GM21526 (cell line): ENCODE data around the gene GYPA.
"Not testable (repeated sequence)": the region's sequence is repeated elsewhere in the genome, so short reads cannot be mapped to it uniquely, and the experiment has no call there.

Experiments
- ATAC-seq: cut with Tn5 transposase; IDR thresholded peaks from one replicate; pipeline ENCODE4 v1.9.1; 2021; ENCODE audit warnings: moderate library complexity; ENCODE audit not compliant: unreplicated experiment, low FRiP score

GYPA gene

DNA sequence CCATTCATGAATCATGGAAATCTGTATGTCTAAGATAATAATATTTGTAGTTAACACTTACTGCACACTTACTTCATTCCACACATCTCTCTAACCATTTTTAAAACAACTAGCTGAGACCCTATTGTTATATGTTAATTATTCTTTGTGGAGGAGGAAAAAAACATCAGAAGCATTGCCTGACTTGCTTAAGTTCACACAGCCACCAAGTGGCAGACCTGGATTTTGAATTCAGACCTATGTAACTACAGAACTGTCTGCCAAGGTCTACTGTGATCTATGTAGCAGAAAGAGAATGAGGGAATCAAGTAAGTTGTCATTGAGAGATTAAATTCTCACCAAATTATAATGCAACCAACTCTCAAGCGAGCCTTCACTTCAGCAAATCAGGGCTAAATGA is 10.4 kb downstream of the GYPA start:
- not testable (repeated sequence) for ATAC-seq

DNA sequence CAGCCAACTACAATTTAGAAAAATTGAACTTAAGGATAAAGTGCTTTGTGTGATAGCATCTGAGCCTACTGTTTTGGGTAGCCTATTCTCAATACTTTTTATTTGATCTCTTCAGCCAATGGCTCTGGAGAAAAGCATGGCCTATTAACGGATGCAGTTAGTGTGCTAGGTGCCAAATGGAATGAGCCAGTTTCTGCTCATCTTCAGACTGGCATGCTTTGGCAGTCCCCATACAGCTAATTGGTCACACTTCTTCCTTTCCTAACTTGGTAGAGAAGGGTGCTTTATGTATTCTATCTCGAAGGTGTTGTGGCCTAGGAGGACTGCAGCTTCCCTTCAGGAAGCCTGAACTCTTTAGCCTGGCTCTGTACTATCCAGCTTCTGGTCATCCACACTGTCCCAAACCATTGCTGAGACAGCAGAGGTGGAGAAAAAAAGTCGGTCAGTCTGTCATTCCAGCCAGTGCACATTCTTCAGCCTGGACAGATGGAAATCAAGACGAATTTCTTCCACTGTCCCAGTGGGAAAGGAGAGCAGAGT is 11.1 kb downstream of the GYPA start:
- ATAC-seq = not testable (repeated sequence)

DNA sequence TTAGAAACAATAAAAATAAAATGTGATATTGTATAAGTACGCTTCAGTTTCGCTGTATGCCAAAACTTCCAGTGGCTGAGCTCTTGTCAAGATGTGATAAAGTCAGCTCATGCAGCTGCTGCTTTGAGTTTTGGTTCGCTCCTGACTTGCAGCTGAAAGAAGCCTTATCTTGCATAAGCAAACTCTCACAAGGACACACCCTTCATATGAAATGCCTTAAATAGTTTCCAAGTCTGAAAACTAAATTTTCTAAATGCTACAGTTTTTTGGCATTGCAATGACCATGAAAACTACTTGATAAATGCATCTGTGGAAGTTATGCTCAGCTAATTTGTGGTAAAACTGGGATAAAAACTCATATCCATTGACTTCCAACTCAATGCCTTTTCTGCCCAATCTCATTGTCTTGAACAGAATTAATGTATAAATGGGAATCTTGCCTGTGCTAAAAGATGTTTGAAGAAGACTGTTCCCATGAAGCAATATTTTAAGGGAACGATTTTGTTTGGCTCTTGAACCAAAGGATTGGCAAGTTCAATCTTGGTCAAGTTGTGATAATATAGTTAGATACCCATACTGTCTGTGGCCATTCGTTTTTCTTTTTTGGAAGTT is 11.7 kb downstream of the GYPA start:
- ATAC-seq = not testable (repeated sequence)

DNA sequence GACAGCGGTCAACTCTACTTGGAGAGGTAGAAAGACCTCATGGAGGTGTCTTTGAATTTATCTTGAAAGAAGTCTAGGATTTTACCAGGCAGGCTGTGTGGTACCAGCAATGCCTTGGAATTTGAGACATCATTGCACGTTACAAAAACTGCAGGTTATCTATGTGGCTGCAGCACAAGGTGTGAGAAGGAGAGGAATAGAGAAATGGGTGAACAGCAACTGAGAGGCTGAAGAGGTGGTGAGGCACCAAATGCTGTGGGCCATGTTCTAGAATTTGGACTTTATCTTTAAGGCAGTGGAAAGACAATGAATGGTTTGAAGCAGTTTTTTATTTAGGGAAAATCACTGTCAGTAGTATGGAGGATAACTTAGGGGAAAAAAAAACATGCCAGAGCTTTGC is 15.4 kb downstream of the GYPA start:
- ATAC-seq = not testable (repeated sequence)

DNA sequence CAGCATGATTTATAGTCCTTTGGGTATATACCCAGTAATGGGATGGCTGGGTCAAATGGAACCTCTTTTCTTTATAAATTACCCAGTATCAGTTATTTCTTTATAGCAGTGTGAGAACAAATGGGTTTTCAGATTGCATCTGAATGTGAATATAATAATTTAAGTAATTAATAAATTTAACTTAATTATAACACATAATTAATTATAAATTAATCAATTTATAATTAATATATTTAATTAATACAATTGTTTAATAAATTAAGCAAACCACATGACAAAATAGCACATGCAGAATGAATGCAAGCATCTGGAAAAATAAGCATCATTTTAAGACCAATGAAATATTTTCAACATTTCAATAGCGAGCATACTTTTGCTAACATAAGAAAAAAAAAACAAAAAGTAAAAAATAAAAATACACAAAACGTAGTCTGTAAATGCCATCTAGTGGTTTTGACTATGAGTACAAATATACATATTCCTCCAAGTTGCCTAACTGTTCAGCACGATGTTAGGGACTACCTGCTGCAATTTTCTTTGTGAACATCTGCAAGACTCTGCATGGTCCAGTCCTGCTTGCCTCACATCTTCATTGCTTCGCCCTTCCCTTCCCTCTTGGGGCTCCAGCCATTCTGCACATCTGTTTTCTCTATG is 16.4 kb downstream of the GYPA start:
- ATAC-seq = not testable (repeated sequence)

DNA sequence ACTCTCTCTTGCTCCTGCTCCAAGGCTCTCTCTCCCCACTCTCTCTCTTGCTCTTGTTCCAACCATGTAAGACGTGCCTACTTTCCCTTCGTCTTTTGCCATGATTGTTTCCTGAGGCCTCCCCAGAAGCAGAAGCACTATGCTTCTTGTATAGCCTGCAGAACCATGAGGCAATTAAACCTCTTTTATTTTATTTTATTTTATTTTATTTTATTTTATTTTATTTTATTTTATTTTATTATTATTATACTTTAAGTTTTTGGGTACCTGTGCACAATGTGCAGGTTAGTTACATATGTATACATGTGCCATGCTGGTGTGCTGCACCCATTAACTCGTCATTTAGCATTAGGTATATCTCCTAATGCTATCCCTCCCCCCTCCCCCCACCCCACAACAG is 17.2 kb downstream of the GYPA start:
- not testable (repeated sequence) for ATAC-seq

DNA sequence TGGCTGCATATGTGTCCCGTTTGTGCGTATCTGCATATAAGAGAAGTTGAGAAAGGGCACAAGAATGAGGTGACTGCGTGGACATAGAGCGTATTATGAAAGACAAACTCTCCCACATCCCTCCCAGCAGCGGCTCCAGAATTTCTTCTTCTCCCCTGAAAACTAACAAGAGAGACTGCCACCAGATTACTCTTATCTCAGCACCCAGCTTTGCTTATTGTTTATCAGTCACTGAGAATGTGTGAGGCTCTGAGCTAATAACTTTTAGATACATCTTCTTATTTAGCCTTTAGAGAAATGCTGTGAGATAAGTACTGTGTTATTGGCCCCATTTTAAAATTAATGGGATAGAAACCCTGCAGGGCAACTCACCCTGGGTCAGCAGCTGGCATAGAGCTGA is 20.8 kb downstream of the GYPA start:
- ATAC-seq = not testable (repeated sequence)

DNA sequence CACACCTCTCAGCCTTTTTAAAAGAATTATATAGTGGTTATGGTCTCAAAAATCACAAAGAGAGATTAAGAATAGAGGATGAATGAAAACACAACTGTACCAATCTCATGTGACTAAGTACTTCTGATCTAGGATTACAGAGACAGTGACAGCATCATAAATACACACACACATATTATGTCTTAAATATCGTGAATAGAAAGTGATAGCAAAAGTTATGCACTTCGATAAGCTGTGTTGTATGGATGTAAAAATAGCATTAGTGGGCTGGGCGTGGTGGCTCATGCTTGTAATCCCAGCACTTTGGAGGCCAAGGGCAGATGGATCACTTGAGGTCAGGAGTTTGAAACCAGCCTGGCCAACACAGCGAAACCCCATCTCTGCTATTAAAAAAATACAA is 25.0 kb downstream of the GYPA start:
- ATAC-seq = no peak

DNA sequence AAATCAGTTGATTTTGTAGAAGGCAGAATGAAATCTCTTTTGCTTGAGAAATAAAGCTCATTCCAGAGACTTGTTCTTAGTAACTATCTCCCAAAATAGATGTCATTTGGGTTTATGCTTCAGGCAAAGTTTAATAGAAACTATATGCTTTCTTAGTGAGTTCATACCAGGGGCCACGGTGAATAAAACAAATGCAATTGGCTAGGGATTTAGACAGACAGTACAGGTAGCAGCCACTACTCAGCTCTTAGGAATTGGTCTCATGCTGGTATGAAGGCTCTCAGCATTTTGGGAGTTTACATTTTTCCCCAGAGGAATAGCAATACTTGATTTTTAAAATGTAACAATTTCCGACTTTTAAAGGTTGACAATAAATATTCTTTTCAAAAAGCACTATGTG is 27.0 kb downstream of the GYPA start:
- ATAC-seq = no peak

DNA sequence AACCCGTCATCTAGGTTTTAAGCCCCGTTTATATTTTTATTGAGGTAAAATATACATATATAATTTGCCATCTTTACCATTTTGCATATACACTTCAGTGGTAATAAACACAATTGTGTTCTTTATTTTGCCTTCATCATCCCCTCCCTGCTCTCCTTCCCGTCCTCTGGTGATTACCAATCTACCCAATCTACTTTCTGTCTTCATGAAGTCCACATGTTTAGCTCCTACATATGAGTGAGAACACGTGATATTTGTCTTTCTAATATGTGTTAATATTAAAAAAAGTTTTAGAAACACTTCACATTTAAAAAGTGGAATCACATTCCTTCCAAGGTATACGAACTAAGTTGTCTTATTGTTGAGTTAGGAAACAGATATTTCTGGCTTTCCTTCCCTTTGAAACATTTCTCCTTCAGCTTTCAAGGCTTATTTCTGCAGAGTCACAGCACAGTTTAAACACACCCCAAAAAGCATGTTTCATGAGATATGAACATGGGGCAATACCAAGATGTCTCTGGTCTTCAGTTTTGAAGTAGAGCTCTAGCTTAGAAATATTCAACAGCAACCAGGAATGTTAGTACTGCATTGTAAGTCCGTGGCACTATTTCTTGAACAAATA is 35.9 kb downstream of the GYPA start:
- no peak for ATAC-seq

DNA sequence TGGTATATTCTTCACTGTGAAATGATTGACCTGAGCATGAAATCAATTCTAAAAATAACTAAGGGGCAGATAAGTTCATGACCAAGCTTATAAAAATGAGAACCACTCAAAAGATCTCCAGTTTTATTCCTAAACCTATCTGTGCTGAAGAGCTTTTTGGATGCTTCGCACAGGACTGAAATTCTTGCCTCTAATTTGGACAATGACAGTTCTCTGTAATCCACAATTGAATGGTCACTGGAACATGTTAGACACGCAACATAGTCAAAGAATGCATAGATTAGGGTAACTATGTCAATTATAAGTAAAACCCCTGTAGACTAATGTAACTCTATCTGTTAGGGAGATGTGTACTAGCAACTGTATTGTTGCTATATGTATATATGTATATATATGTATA is 42.7 kb downstream of the GYPA start:
- not testable (repeated sequence) for ATAC-seq

DNA sequence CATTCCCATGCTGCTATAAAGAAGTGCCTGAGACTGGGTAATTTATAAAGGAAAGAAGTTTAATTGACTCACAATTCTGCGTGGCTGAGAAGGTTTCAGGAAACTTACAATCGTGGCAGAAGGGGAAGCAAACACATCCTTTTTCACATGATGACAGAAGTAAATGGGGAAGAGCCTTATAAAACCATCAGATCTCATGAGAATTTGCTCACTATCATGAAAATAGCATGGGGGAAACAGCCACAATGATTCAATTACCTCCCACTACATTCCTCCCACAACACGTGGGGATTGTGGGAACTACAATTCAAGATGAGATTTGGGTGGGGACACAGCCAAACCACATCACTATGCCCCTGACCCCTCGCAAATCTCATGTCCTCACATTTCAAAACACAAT is 46.5 kb downstream of the GYPA start:
- not testable (repeated sequence) for ATAC-seq

DNA sequence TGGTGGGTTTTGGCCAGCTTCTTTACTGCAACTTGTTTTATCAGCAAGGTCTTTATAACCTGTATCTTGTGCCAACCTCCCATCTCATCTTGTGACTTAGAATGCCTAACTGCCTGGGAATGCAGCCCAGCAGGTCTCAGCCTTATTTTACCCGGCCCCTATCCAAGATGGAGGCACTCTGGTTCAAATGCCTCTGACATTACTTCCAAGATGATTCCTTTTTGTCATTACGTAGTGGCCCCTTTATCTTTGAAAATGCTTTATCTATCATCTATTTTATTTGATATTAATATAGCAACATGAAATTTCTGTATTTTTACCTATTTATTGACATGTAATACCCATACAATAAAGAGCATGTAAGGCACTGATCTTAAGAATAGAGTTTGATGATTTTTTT is 49.3 kb downstream of the GYPA start:
- not testable (repeated sequence) for ATAC-seq

DNA sequence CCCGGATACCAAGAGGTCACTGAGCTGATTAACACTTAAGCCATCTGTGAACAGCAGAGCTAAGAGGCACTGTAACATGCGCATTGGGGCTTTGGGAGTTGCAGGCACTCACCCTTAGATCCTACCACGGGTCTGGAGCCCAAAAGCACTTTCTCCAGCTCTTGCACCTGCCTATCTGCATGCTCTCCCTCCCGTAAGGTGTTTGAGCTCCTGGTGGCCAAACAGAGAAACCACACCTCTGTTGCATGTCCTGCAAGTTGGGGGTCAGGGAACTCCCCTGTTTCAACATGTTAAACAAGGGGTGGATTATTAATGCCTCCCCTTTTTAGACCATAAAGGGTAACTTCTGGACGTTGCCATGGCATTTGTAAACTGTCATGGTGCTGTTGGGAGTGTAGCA is 49.8 kb downstream of the GYPA start:
- no peak for ATAC-seq

DNA sequence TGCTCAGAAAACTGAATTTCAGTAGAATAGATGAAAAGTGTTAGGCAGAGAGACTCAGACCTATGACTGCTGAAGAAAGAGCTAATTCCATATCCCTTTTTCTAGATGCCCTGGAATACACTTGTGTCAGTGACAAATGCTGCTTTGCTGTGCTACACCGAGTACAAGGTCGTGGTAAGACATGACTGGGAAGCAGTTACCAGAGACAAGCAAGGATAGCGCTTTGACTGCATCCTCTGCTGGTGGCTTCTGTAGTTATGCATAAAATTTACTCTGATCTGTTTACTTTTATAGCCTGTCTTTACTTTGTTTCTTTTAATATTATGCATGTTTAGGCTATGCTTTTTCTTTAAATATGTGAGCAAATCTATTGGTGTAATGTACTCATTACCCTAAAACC is 58.5 kb downstream of the GYPA start:
- not testable (repeated sequence) for ATAC-seq

DNA sequence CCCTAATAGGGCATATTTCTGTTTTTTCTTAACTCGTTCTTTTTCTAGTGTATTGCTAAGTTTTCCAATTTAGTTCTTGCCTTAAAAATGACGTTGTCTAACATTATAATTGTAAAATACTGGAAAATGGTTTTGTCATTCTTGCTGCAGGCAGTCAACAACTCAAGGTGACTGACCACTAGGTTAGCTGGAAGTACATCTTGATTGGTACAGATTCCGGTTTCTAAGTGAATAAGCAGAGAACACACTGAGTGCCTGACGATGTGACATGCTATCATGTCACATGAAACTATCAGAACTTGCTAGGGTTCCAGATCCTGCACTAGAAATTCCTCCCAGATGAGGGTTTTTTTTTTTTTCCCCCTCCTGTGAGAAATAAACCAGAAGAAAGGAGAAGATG is 60.4 kb downstream of the GYPA start:
- ATAC-seq = not testable (repeated sequence)

DNA sequence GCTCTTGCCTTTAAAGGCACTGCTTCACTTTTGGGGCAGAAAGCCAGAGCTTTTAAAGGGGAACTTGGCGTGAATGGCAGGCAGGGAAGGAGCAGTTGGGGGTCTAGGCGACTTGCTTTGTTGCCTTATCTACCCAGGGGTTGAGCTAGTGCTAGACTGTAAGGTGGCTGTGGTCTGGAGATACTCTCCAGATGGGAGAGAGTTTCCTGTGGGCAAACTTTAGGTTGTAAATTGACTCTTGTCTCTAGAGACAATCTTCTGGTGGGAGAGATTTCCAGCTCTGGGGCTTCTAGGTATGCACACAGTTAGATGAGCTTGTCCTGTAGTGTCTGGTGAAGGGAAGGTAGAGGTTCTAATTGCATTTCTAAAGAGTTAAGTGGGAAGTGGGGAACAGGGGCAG is 61.8 kb downstream of the GYPA start:
- ATAC-seq = not testable (repeated sequence)

DNA sequence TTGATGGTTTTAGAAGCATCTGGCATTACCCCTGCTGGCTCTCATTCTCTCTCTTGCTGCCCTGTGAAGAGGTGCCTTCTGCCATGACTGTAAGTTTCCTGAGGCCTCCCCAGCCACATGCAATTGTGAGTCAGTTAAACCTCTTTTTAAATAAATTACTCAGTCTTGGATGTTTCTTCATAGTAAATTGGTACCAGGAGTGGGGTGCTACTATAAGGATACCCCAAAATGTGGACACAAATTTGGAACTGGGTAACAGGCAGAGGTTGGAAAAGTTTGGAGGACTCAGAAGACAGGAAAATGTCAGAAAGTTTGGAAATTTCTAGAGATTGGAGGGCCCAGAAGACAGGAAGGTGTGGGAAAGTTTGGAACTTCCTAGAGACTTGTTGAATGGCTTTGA is 79.0 kb downstream of the GYPA start:
- not testable (repeated sequence) for ATAC-seq

DNA sequence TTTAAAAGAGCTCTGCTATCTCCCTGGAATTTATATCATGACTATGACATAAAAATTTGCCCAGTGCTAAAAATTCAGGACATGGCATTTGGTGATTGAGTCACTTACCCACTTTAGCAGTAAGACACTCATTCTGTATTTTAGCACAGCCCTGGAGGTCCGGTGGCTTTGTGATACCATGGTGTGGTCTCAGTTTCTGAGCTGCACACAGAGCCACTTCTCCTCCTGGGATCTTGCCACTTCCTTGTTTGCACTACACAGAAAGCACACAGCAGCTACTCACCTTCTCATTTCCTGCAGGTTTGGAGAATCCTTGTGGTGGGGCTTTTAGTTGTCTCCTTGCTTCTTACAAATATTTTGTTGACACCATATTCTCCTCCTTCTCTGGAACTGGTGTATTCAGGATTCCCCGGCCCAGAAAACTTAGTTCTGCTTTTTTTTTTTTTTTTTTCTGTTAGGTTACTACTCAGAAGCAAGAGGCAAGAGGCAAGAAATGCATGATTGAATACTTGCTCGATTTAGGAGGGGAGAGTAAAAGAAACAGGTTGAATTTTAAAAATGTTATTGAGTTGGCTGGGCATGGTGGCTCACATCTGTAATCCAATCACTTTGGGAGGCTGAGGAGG is 80.2 kb downstream of the GYPA start:
- ATAC-seq = not testable (repeated sequence)
